H9 (cell line): ENCODE data around the gene SPATS1. TPM values are rescaled to one million over a fixed set of nuclear protein-coding genes. Genes with fewer than 3 reads are reported as not detected.

ENCODE experiments used
- DNase-seq: peaks from one replicate; pipeline ENCODE4 v3.0.0-alpha.2; 2017
- H2AFZ ChIP-seq: one replicate; pipeline ENCODE4 v1.6.1; 2013; ENCODE audit warnings: mild to moderate bottlenecking, low read length, control low read depth, moderate library complexity
- H2AK5ac ChIP-seq: 2 replicates; pipeline ENCODE4 v1.6.1; 2013; ENCODE audit warnings: low read length, control low read depth, mixed read lengths; ENCODE audit not compliant: insufficient read length
- H2BK120ac ChIP-seq: one replicate; pipeline ENCODE4 v1.6.1; 2013; ENCODE audit warnings: low read depth, mild to moderate bottlenecking, low read length, control low read depth, inconsistent platforms; ENCODE audit not compliant: poor library complexity, severe bottlenecking
- H2BK12ac ChIP-seq: 2 replicates; pipeline ENCODE4 v1.6.1; 2013; ENCODE audit warnings: low read length, control low read depth, mixed read lengths, low read depth; ENCODE audit not compliant: insufficient read length
- H2BK15ac ChIP-seq: 2 replicates; pipeline ENCODE4 v1.6.1; 2013; ENCODE audit warnings: low read depth, low read length, control low read depth
- H2BK20ac ChIP-seq: one replicate; pipeline ENCODE4 v1.6.1; 2013; ENCODE audit warnings: low read depth, mild to moderate bottlenecking, low read length, control low read depth, inconsistent platforms; ENCODE audit not compliant: poor library complexity, severe bottlenecking
- H2BK5ac ChIP-seq: 2 replicates; pipeline ENCODE4 v1.6.1; 2013; ENCODE audit warnings: low read length, control low read depth, mixed read lengths; ENCODE audit not compliant: insufficient read length
- H3K14ac ChIP-seq: 2 replicates; pipeline ENCODE4 v1.6.1; 2013; ENCODE audit warnings: low read length, control low read depth; ENCODE audit not compliant: insufficient read depth
- H3K18ac ChIP-seq: 2 replicates; pipeline ENCODE4 v1.6.1; 2013; ENCODE audit warnings: low read depth, mild to moderate bottlenecking, mixed read lengths, low read length, control low read depth; ENCODE audit not compliant: insufficient read length
- H3K23ac ChIP-seq: 2 replicates; pipeline ENCODE4 v1.6.1; 2013; ENCODE audit warnings: low read length, control low read depth, mixed read lengths, low read depth; ENCODE audit not compliant: insufficient read length
- H3K23me2 ChIP-seq: 2 replicates; pipeline ENCODE4 v1.6.1; 2013; ENCODE audit warnings: low read depth, mild to moderate bottlenecking, mixed read lengths, low read length, control low read depth; ENCODE audit not compliant: insufficient read length, poor library complexity, severe bottlenecking
- H3K27ac ChIP-seq: 2 replicates; pipeline ENCODE4 v1.5.1; 2013; ENCODE audit warnings: low read length, control low read depth, mixed read lengths, low read depth; ENCODE audit not compliant: insufficient read length
- H3K27me3 ChIP-seq: 2 replicates; pipeline ENCODE4 v1.6.1; 2013; ENCODE audit warnings: low read length, control low read depth, inconsistent platforms; ENCODE audit not compliant: insufficient read depth
- H3K4ac ChIP-seq: 2 replicates; pipeline ENCODE4 v1.6.1; 2013; ENCODE audit warnings: low read depth, mild to moderate bottlenecking, control low read depth, inconsistent platforms, low read length, moderate library complexity
- H3K4me1 ChIP-seq: 2 replicates; pipeline ENCODE4 v1.6.1; 2013; ENCODE audit warnings: low read length, control low read depth, inconsistent platforms; ENCODE audit not compliant: insufficient read depth
- H3K4me2 ChIP-seq: 2 replicates; pipeline ENCODE4 v1.6.1; 2013; ENCODE audit warnings: low read length, control low read depth, mixed read lengths; ENCODE audit not compliant: insufficient read length, insufficient read depth
- H3K56ac ChIP-seq: 2 replicates; pipeline ENCODE4 v1.6.1; 2013; ENCODE audit warnings: low read depth, mild to moderate bottlenecking, mixed read lengths, low read length, control low read depth; ENCODE audit not compliant: insufficient read length
- H3K79me1 ChIP-seq: 2 replicates; pipeline ENCODE4 v1.6.1; 2013; ENCODE audit warnings: low read depth, mild to moderate bottlenecking, moderate library complexity, low read length, control low read depth, inconsistent platforms; ENCODE audit not compliant: insufficient read depth, poor library complexity, severe bottlenecking
- H3K79me2 ChIP-seq: 2 replicates; pipeline ENCODE4 v1.6.1; 2013; ENCODE audit warnings: low read length, control low read depth, inconsistent platforms; ENCODE audit not compliant: insufficient read depth
- H3K9ac ChIP-seq: 2 replicates; pipeline ENCODE4 v1.6.1; 2013; ENCODE audit warnings: low read length, control low read depth, mixed read lengths; ENCODE audit not compliant: insufficient read length; ENCODE audit errors: extremely low read depth
- H3K9me3 ChIP-seq: one replicate; pipeline ENCODE4 v1.6.1; 2013; ENCODE audit warnings: low read depth, low read length, inconsistent platforms; ENCODE audit not compliant: control insufficient read depth
- H3T11ph ChIP-seq: one replicate; pipeline ENCODE4 v1.6.1; 2013; ENCODE audit warnings: mild to moderate bottlenecking, low read length, control low read depth, inconsistent platforms
- H4K20me1 ChIP-seq: one replicate; pipeline ENCODE4 v1.6.1; 2013; ENCODE audit not compliant: control insufficient read depth, insufficient read length, insufficient read depth
- H4K5ac ChIP-seq: 2 replicates; pipeline ENCODE4 v1.6.1; 2013; ENCODE audit warnings: low read depth, mild to moderate bottlenecking, mixed read lengths, low read length, control low read depth; ENCODE audit not compliant: insufficient read length
- H4K8ac ChIP-seq: replicated peaks from 2 replicates; pipeline ENCODE4 v1.6.1; 2013; ENCODE audit warnings: low read length, control low read depth, mixed read lengths, low read depth; ENCODE audit not compliant: insufficient read length
- H4K91ac ChIP-seq: 2 replicates; pipeline ENCODE4 v1.6.1; 2013; ENCODE audit warnings: low read depth, mild to moderate bottlenecking, moderate library complexity, mixed read lengths, low read length, control low read depth; ENCODE audit not compliant: insufficient read length
- H3K27ac Mint-ChIP-seq, 3 experiments: 2 replicates in 2 of 3; 3 replicates in 1 of 3; pipeline ENCODE4 v1.8.0; 2020 to 2021; ENCODE audit warnings: mixed read lengths in 3 of 3, mild to moderate bottlenecking in 1 of 3, moderate library complexity in 1 of 3
- H3K27me3 Mint-ChIP-seq: 2 replicates; pipeline ENCODE4 v1.8.0; 2021; ENCODE audit warnings: low read depth, mild to moderate bottlenecking, moderate library complexity, mixed read lengths
- H3K36me3 Mint-ChIP-seq, 3 experiments: 2 replicates in 2 of 3; 3 replicates in 1 of 3; pipeline ENCODE4 v1.8.0; 2020 to 2021; ENCODE audit warnings: low read depth in 3 of 3, mixed read lengths in 3 of 3; ENCODE audit not compliant: insufficient read depth in 1 of 3
- H3K4me1 Mint-ChIP-seq, 2 experiments: 2 replicates each; pipeline ENCODE4 v1.8.0; 2020; ENCODE audit warnings: mixed read lengths in 2 of 2
- H3K4me3 Mint-ChIP-seq, 2 experiments: 2 replicates in 1 of 2; 3 replicates in 1 of 2; pipeline ENCODE4 v1.8.0; 2020 to 2021; ENCODE audit warnings: mild to moderate bottlenecking in 2 of 2, mixed read lengths in 2 of 2, moderate library complexity in 1 of 2
- H3K9me3 Mint-ChIP-seq, 2 experiments: 2 replicates in 1 of 2; 3 replicates in 1 of 2; pipeline ENCODE4 v1.8.0; 2020; ENCODE audit warnings: mild to moderate bottlenecking in 2 of 2, mixed read lengths in 2 of 2, moderate library complexity in 1 of 2
- CTCF ChIP-seq: fragments of 200-600 bp; sonication (generic); conservative IDR thresholded peaks from 3 replicates; pipeline ENCODE4 v1.8.0; 2021; ENCODE audit warnings: antibody characterized with exemption, mild to moderate bottlenecking
- WGBS: extraction: QIAGEN DNeasy Blood & Tissue Kit; methylation state at CpG from one replicate; pipeline ENCODE4 v1.1.7; 2013; ENCODE audit warnings: missing lambda C conversion rate, low lambda C conversion rate, mixed read lengths; ENCODE audit not compliant: insufficient read length; ENCODE audit errors: extremely low coverage; 5-methylcytosine and 5-hydroxymethylcytosine counted together
- total RNA-seq: library from RNA; stranded (reverse); gene quantifications from 2 replicates; pipeline ENCODE4 v1.2.1, GENCODE V29; 2021

The SPATS1 gene
- total RNA-seq, 1 experiment from 2014 or later: not detected

GRCh38 chr6:44333942-44334341, 8.5 kb upstream of the SPATS1 start:
- peaks cover 12% of the 10 kb centered on the region for H3K27me3 Mint-ChIP-seq
- Histone ChIP-seq H2AK5ac (no peak overlapping the region), H3K9ac (no peak overlapping the region), H3K9me3 (no peaks in the 10 kb centered on the region), H4K8ac (no peak overlapping the region), H4K91ac (no peak overlapping the region), H3K4me1 (peaks cover 2% of the 10 kb centered on the region; the same call in 1 of the 2 replicates), H3K27ac (no peak overlapping the region), H2BK20ac (no peak overlapping the region), H3K4ac (no peak overlapping the region), H3K23ac (no peak overlapping the region), H3K4me2 (no peak overlapping the region), H2BK120ac (no peak overlapping the region), H4K5ac (no peak overlapping the region), H3K27me3 (0 out of 2 replicates have a peak, but pooled peaks cover 3% of the 10 kb centered on the region), H3K56ac (no peak overlapping the region), H2AFZ (no peak overlapping the region), H3K18ac (no peak overlapping the region), H3K79me1 (no peaks in the 10 kb centered on the region), H3K14ac (no peak overlapping the region), H4K20me1 (no peaks in the 10 kb centered on the region), H3K79me2 (no peaks in the 10 kb centered on the region), H2BK15ac (no peak overlapping the region), H3T11ph (no peak overlapping the region), H3K23me2 (no peaks in the 10 kb centered on the region), H2BK5ac (no peak overlapping the region), H2BK12ac (no peak overlapping the region)
- H3K9me3 Mint-ChIP-seq: no peaks in the 10 kb centered on the region; a peak in 2 of 5 replicates
- DNase-seq: no peak
- H3K4me3 Mint-ChIP-seq: no peak overlapping the region
- no peak for TF ChIP-seq CTCF
- H3K4me1 Mint-ChIP-seq: peaks cover 36 to 42% of the 10 kb centered on the region in 2 experiments
- no peak overlapping the region for H3K27ac Mint-ChIP-seq
- no CpG with 5 or more reads among the region's 5 CpGs for WGBS
- H3K36me3 Mint-ChIP-seq: no peaks in the 10 kb centered on the region
